SJSA1 (cell line): ENCODE results near the gene TRIL. TPM values are rescaled to one million over a fixed set of nuclear protein-coding genes. Genes with fewer than 3 reads are reported as not detected.

Experiments
- DNase-seq, 2 experiments: peaks; one replicate each; pipeline ENCODE4 v3.0.0-alpha.2; 2015 to 2020; ENCODE audit warnings: low spot score in 2 of 2, low read depth in 1 of 2
- H3K27ac ChIP-seq: fragments of 250-450 bp; sonication (Bioruptor Pico); 2 replicates; pipeline ENCODE4 v1.5.1; 2020; ENCODE audit warnings: mild to moderate bottlenecking, moderate library complexity
- H3K27me3 ChIP-seq: fragments of 250-450 bp; sonication (Bioruptor Pico); replicated peaks from 2 replicates; pipeline ENCODE4 v1.5.1; 2020; ENCODE audit warnings: mild to moderate bottlenecking, moderate library complexity
- H3K36me3 ChIP-seq: fragments of 250-450 bp; sonication (Bioruptor Pico); 2 replicates; pipeline ENCODE4 v1.5.1; 2020; ENCODE audit warnings: mild to moderate bottlenecking
- H3K4me1 ChIP-seq: fragments of 250-450 bp; sonication (Bioruptor Pico); replicated peaks from 2 replicates; pipeline ENCODE4 v1.6.1; 2021; ENCODE audit warnings: mild to moderate bottlenecking
- H3K4me3 ChIP-seq: fragments of 250-450 bp; sonication (Bioruptor Pico); 2 replicates; pipeline ENCODE4 v1.5.1; 2020; ENCODE audit warnings: mild to moderate bottlenecking
- H3K9me3 ChIP-seq: fragments of 250-450 bp; sonication (Bioruptor Pico); replicated peaks from 2 replicates; pipeline ENCODE4 v1.5.1; 2020; ENCODE audit warnings: mild to moderate bottlenecking
- total RNA-seq: library from RNA; depleted of rRNA; stranded (reverse); fragments of >200 nt; shearing (Covaris generic); gene quantifications from 2 replicates; pipeline ENCODE4 v1.2.3, GENCODE V29; 2014

The TRIL gene
- total RNA-seq, 1 experiment from 2014 or later, result 0.05 TPM

GRCh38 chr7:28942168-28942567 is 16.0 kb downstream of the TRIL start:
- Histone ChIP-seq H3K27ac (no peak overlapping the region), H3K9me3 (no peaks in the 10 kb centered on the region), H3K4me1 (no peaks in the 10 kb centered on the region), H3K36me3 (no peaks in the 10 kb centered on the region), H3K27me3 (peaks cover 1% of the 10 kb centered on the region), H3K4me3 (no peak overlapping the region)
- DNase-seq, result no peak

GRCh38 chr7:28941633-28942032 is 16.5 kb downstream of the TRIL start:
- no peaks in the 10 kb centered on the region for H3K36me3 ChIP-seq
- no peak overlapping the region for H3K27ac ChIP-seq
- H3K27me3 ChIP-seq, result no peaks in the 10 kb centered on the region; the same call in none of the 2 replicates
- DNase-seq, result no peak
- no peaks in the 10 kb centered on the region for H3K4me1 ChIP-seq
- no peaks in the 10 kb centered on the region for H3K9me3 ChIP-seq
- no peak overlapping the region for H3K4me3 ChIP-seq

GRCh38 chr7:28940741-28941384 is 17.3 kb downstream of the TRIL start:
- Histone ChIP-seq H3K36me3 (no peaks in the 10 kb centered on the region), H3K9me3 (no peaks in the 10 kb centered on the region), H3K27me3 (no peaks in the 10 kb centered on the region; the same call in none of the 2 replicates), H3K4me3 (no peak overlapping the region), H3K4me1 (no peaks in the 10 kb centered on the region), H3K27ac (no peak overlapping the region)
- no peak for DNase-seq

GRCh38 chr7:28939844-28940544 is 18.1 kb downstream of the TRIL start:
- Histone ChIP-seq H3K4me1 (no peaks in the 10 kb centered on the region), H3K9me3 (no peaks in the 10 kb centered on the region), H3K4me3 (no peak overlapping the region), H3K36me3 (no peaks in the 10 kb centered on the region), H3K27ac (no peak overlapping the region), H3K27me3 (no peaks in the 10 kb centered on the region; the same call in none of the 2 replicates)
- no peak for DNase-seq

- Histone ChIP-seq H3K4me1 (no peaks in the 10 kb centered on the region), H3K27ac (no peak overlapping the region), H3K9me3 (no peaks in the 10 kb centered on the region), H3K4me3 (no peak overlapping the region), H3K36me3 (no peaks in the 10 kb centered on the region), H3K27me3 (no peaks in the 10 kb centered on the region; the same call in none of the 2 replicates)
- no peak for DNase-seq
Observed at GRCh38 chr7:28939367-28939766, 18.8 kb downstream of the TRIL start.

GRCh38 chr7:28937619-28938018 is 20.5 kb downstream of the TRIL start:
- Histone ChIP-seq H3K4me1 (no peaks in the 10 kb centered on the region), H3K36me3 (no peaks in the 10 kb centered on the region), H3K4me3 (no peak overlapping the region), H3K27me3 (no peaks in the 10 kb centered on the region; the same call in 1 of the 2 replicates), H3K27ac (no peak overlapping the region), H3K9me3 (no peaks in the 10 kb centered on the region)
- no peak for DNase-seq

- Histone ChIP-seq H3K4me1 (no peaks in the 10 kb centered on the region), H3K9me3 (no peaks in the 10 kb centered on the region), H3K27me3 (peaks cover 4% of the 10 kb centered on the region; the same call in 1 of the 2 replicates), H3K36me3 (no peaks in the 10 kb centered on the region), H3K27ac (no peak overlapping the region), H3K4me3 (no peak overlapping the region)
- no peak for DNase-seq
Observed at GRCh38 chr7:28937103-28937502, 21.0 kb downstream of the TRIL start.

- H3K36me3 ChIP-seq, result no peaks in the 10 kb centered on the region
- peaks cover 8% of the 10 kb centered on the region; the same call in 1 of the 2 replicates for H3K27me3 ChIP-seq
- no peaks in the 10 kb centered on the region for H3K9me3 ChIP-seq
- no peak overlapping the region for H3K27ac ChIP-seq
- DNase-seq, result no peak
- H3K4me1 ChIP-seq, result no peaks in the 10 kb centered on the region
- no peak overlapping the region for H3K4me3 ChIP-seq
Observed at GRCh38 chr7:28933846-28934320, 24.2 kb downstream of the TRIL start.

- Histone ChIP-seq H3K4me1 (no peaks in the 10 kb centered on the region), H3K27me3 (peaks cover 9% of the 10 kb centered on the region; the same call in 1 of the 2 replicates), H3K36me3 (no peaks in the 10 kb centered on the region), H3K27ac (no peak overlapping the region), H3K4me3 (no peak overlapping the region), H3K9me3 (no peaks in the 10 kb centered on the region)
- no peak for DNase-seq
Observed at GRCh38 chr7:28931565-28931964, 26.6 kb downstream of the TRIL start.

- peak overlapping the region; percentile 32 for H3K4me3 ChIP-seq
- H3K27ac ChIP-seq, result no peak overlapping the region
- peak; percentile 67 to 80 for DNase-seq
- no peaks in the 10 kb centered on the region for H3K36me3 ChIP-seq
- H3K9me3 ChIP-seq, result no peaks in the 10 kb centered on the region
- no peaks in the 10 kb centered on the region for H3K4me1 ChIP-seq
- peaks cover 18% of the 10 kb centered on the region for H3K27me3 ChIP-seq
Observed at GRCh38 chr7:28926871-28927597, 31.1 kb downstream of the TRIL start.

- no peak overlapping the region for H3K4me3 ChIP-seq
- no peaks in the 10 kb centered on the region for H3K4me1 ChIP-seq
- H3K27ac ChIP-seq, result no peak overlapping the region
- H3K36me3 ChIP-seq, result no peaks in the 10 kb centered on the region
- H3K27me3 ChIP-seq, result peaks cover 19% of the 10 kb centered on the region
- DNase-seq, result peak; percentile 60 to 68
- no peaks in the 10 kb centered on the region for H3K9me3 ChIP-seq
Observed at GRCh38 chr7:28922624-28923331, 35.4 kb downstream of the TRIL start.

GRCh38 chr7:28921822-28922221 is 36.3 kb downstream of the TRIL start:
- H3K4me1 ChIP-seq, result no peaks in the 10 kb centered on the region
- no peaks in the 10 kb centered on the region for H3K9me3 ChIP-seq
- DNase-seq, result peak in 1 of 2 experiments; percentile 50
- H3K4me3 ChIP-seq, result no peak overlapping the region
- no peaks in the 10 kb centered on the region for H3K36me3 ChIP-seq
- H3K27ac ChIP-seq, result no peak overlapping the region
- H3K27me3 ChIP-seq, result peaks cover 19% of the 10 kb centered on the region

- Histone ChIP-seq H3K9me3 (no peaks in the 10 kb centered on the region), H3K27ac (no peak overlapping the region), H3K4me1 (no peaks in the 10 kb centered on the region), H3K36me3 (no peaks in the 10 kb centered on the region), H3K27me3 (0 out of 2 replicates have a peak, but pooled peaks cover 8% of the 10 kb centered on the region), H3K4me3 (no peak overlapping the region)
- no peak for DNase-seq
Observed at GRCh38 chr7:28920424-28920823, 37.7 kb downstream of the TRIL start.
